Measurements from ENCODE around the gene GPR162. TPM values are rescaled to one million over a fixed set of nuclear protein-coding genes. Genes with fewer than 3 reads are reported as not detected.

GPR162 gene
- total and polyA plus RNA-seq, 2 of the 4 experiments (the other 2 are of a cell fraction), result 2.9 to 6.0 TPM

DNA sequence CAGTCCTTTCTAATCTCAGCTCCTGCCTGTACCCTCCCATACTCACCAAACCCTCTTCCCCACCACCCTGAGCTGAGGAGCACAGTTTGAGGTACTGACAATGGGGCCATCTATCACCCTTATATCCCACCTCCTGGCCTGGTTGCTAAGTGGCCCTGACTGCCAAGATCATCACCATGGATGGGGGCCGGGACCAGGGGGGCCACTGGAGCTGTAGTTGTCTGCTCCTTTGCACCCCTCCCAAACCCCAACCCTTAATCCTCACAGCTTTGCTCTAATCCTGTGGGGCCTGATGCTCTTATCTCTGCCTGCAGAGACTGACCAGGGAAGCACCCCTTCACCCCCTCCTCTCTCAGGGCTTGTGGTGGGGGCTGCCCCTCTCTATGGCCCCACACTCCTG is 18.7 kb downstream of the GPR162 start:
- no peak overlapping the region for H3K4me3 ChIP-seq (ENCODE audit: insufficient read depth, low read depth, low read length)
- ChIA-PET POLR2A (ENCODE audit: unreplicated experiment) (no interaction called here), CTCF (no interaction called here)
- H4K5ac ChIP-seq (ENCODE audit: low read depth, low read length), result no peak overlapping the region
- no peak overlapping the region for H4K8ac ChIP-seq (ENCODE audit: low read depth in 2 of 2, low read length in 2 of 2)
- no peak for ATAC-seq (ENCODE audit: low read depth)
- H3K9ac ChIP-seq (ENCODE audit: low read depth, low read length), result no peak overlapping the region
- no peaks in the 10 kb centered on the region for H3K27me3 ChIP-seq (ENCODE audit: control insufficient read depth, insufficient read depth, low read length)
- H3K27ac ChIP-seq (ENCODE audit: insufficient read depth, low read length), result no peak overlapping the region
- H2BK5ac ChIP-seq (ENCODE audit: low read depth, low read length, poor library complexity, severe bottlenecking), result no peak overlapping the region
- H3K18ac ChIP-seq (ENCODE audit: low read depth, low read length), result no peak overlapping the region
- no peaks in the 10 kb centered on the region for H3K9me3 ChIP-seq (ENCODE audit: control insufficient read depth, insufficient read depth, low read length)
- H2AK9ac ChIP-seq (replicated peaks; ENCODE audit: low read depth, low read length, poor library complexity), result no peak overlapping the region
- dilution Hi-C loops (cut with HindIII; ENCODE audit: low sequenced_read_pairs, unreplicated experiment) (no loop called here), intact Hi-C loops (cut with micrococcal nuclease) (no loop called here), in situ Hi-C loops (cut with MboI; ENCODE audit: low sequenced_read_pairs) (no loop called here)
- no peak overlapping the region for H3K23ac ChIP-seq (ENCODE audit: low read depth, low read length)
- no peak overlapping the region for H2AFZ ChIP-seq (replicated peaks; ENCODE audit: low read length, poor library complexity)
- H3K4ac ChIP-seq (ENCODE audit: low read depth, low read length), result no peak overlapping the region
- no peak overlapping the region for H3K56ac ChIP-seq (ENCODE audit: extremely low read depth, insufficient read depth, low read length)
- no TSS peak for BruUV-seq (replicated peaks)
- H3K79me1 ChIP-seq (ENCODE audit: low read depth in 1 of 2, low read length in 2 of 2), result peaks cover 0 to 3% of the 10 kb centered on the region in 2 experiments; a peak in 2 of 4 replicates
- H2BK20ac ChIP-seq (ENCODE audit: low read depth, low read length), result no peak overlapping the region
- H3K36me3 ChIP-seq (ENCODE audit: control insufficient read depth, insufficient read depth, low read length), result peaks cover 70% of the 10 kb centered on the region
- no peaks in the 10 kb centered on the region for H3K9me1 ChIP-seq (ENCODE audit: insufficient read depth, low read length)
- DNase-seq, result no peak
- H4K20me1 ChIP-seq (ENCODE audit: insufficient read depth, low read length), result peaks cover 3% of the 10 kb centered on the region
- no peak overlapping the region for H2AK5ac ChIP-seq (ENCODE audit: low read depth, low read length)
- no peak overlapping the region for H4K91ac ChIP-seq (ENCODE audit: insufficient read depth, low read depth, low read length)
- no peak overlapping the region for H3K4me2 ChIP-seq (ENCODE audit: low read depth, low read length)
- H2BK120ac ChIP-seq (ENCODE audit: low read depth, low read length), result no peak overlapping the region
- WGBS, 2 experiments (ENCODE audit: extremely low coverage in 2 of 2, insufficient read length in 1 of 2), result no CpG with 5 or more reads among the region's 1 CpG
- no peak overlapping the region for H3K14ac ChIP-seq (replicated peaks; ENCODE audit: low read depth, low read length)
- H3K4me1 ChIP-seq (ENCODE audit: control insufficient read depth, insufficient read depth, low read length), result no peaks in the 10 kb centered on the region
- TF ChIP-seq BHLHE40 (IDR thresholded peaks at IDR 0.05; ENCODE audit: low read depth, low read length) (no peak), RFX5 (IDR thresholded peaks at IDR 0.05; ENCODE audit: low read depth, low read length) (no peak), NFE2L2 (IDR thresholded peaks at IDR 0.05; ENCODE audit: low read depth, low read length) (no peak), MAFK (IDR thresholded peaks at IDR 0.05; ENCODE audit: low read depth, low read length) (no peak), RCOR1 (IDR thresholded peaks at IDR 0.05; ENCODE audit: insufficient replicate concordance, low read length) (no peak)
- TF ChIP-seq, protein P1, sequence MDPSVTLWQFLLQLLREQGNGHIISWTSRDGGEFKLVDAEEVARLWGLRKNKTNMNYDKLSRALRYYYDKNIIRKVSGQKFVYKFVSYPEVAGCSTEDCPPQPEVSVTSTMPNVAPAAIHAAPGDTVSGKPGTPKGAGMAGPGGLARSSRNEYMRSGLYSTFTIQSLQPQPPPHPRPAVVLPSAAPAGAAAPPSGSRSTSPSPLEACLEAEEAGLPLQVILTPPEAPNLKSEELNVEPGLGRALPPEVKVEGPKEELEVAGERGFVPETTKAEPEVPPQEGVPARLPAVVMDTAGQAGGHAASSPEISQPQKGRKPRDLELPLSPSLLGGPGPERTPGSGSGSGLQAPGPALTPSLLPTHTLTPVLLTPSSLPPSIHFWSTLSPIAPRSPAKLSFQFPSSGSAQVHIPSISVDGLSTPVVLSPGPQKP (IDR thresholded peaks at IDR 0.05; ENCODE audit: borderline replicate concordance, low read depth, low read length), result no peak
- H2BK15ac ChIP-seq (ENCODE audit: low read depth, low read length), result no peak overlapping the region

All from IMR-90 (cell line).